Measurements from ENCODE around the gene C9orf57. TPM values are rescaled to one million over a fixed set of nuclear protein-coding genes. Genes with fewer than 3 reads are reported as not detected.
"Not testable (repeated sequence)": the region's sequence is repeated elsewhere in the genome, so short reads cannot be mapped to it uniquely, and the experiment has no call there.

C9orf57 gene
- total RNA-seq, 2 donors from 2014 or later = not detected

DNA sequence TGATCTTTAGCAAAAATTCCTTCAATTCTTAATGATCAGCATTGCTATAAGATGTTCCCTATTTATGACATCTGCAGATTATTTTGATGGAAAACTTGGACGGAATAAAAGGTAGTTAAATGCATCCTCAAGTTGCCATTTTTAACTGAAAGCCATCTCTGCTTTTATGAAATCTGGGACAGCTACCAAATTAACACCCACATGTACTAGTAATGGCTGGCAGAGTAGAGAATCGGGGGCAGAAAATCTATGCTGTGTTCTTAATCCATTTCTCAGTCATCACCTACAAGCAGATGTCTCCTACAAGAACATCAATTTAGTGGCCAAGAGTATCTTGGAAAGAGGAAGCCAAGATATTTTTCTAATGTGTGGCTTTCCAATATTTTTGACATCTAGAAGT lies 22.1 kb upstream of the C9orf57 start:
- ATAC-seq (ENCODE audit: insufficient number of reproducible peaks, low FRiP score, low read depth) = no peak
- Histone ChIP-seq H3K36me3 (no peaks in the 10 kb centered on the region), H3K27ac (no peak overlapping the region), H3K9me3 (no peaks in the 10 kb centered on the region), H3K4me1 (ENCODE audit: control insufficient read depth in 1 of 2, low read depth in 2 of 2) (no peaks in the 10 kb centered on the region), H3K27me3 (replicated peaks; ENCODE audit: insufficient read depth) (no peaks in the 10 kb centered on the region), H3K4me3 (no peak overlapping the region)
- no peak for DNase-seq (ENCODE audit: low spot score)
- TF ChIP-seq, protein P1, sequence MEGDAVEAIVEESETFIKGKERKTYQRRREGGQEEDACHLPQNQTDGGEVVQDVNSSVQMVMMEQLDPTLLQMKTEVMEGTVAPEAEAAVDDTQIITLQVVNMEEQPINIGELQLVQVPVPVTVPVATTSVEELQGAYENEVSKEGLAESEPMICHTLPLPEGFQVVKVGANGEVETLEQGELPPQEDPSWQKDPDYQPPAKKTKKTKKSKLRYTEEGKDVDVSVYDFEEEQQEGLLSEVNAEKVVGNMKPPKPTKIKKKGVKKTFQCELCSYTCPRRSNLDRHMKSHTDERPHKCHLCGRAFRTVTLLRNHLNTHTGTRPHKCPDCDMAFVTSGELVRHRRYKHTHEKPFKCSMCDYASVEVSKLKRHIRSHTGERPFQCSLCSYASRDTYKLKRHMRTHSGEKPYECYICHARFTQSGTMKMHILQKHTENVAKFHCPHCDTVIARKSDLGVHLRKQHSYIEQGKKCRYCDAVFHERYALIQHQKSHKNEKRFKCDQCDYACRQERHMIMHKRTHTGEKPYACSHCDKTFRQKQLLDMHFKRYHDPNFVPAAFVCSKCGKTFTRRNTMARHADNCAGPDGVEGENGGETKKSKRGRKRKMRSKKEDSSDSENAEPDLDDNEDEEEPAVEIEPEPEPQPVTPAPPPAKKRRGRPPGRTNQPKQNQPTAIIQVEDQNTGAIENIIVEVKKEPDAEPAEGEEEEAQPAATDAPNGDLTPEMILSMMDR (IDR thresholded peaks at IDR 0.05) = no peak

DNA sequence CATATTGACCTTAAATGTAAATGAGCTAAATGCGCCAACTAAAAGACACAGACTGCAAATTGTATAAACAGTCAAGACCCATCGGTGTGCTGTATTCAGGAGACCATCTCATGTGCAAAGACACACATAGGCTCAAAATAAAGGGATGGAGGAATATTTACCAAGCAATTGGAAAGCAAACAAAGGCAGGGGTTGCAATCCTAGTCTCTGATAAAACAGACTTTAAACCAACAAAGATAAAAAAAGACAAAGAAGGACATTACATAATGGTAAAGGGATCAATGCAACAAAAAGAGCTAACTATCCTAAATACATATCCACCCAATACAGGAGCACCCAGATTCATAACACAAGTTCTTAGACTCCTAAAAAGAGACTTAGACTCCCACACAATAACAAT lies 14.3 kb upstream of the C9orf57 start:
- DNase-seq (ENCODE audit: low spot score); H3K9me3 ChIP-seq; H3K27ac ChIP-seq; ATAC-seq (ENCODE audit: insufficient number of reproducible peaks, low FRiP score, low read depth); H3K27me3 ChIP-seq (replicated peaks; ENCODE audit: insufficient read depth); H3K36me3 ChIP-seq; H3K4me3 ChIP-seq; H3K4me1 ChIP-seq (ENCODE audit: control insufficient read depth in 1 of 2, low read depth in 2 of 2): not testable (repeated sequence)

- no peak for DNase-seq (ENCODE audit: low spot score)
- no peak overlapping the region for H3K4me3 ChIP-seq
- no peaks in the 10 kb centered on the region for H3K9me3 ChIP-seq
- no peak for ATAC-seq (ENCODE audit: insufficient number of reproducible peaks, low FRiP score, low read depth)
- no peaks in the 10 kb centered on the region for H3K27me3 ChIP-seq (replicated peaks; ENCODE audit: insufficient read depth)
- no peaks in the 10 kb centered on the region for H3K36me3 ChIP-seq
- no peak overlapping the region for H3K27ac ChIP-seq
- no peaks in the 10 kb centered on the region for H3K4me1 ChIP-seq (ENCODE audit: control insufficient read depth in 1 of 2, low read depth in 2 of 2)
- TF ChIP-seq, protein P1 (IDR thresholded peaks at IDR 0.05) = no peak
Observed at GRCh38 chr9:72065076-72065475, 4.7 kb upstream of the C9orf57 start.

DNA sequence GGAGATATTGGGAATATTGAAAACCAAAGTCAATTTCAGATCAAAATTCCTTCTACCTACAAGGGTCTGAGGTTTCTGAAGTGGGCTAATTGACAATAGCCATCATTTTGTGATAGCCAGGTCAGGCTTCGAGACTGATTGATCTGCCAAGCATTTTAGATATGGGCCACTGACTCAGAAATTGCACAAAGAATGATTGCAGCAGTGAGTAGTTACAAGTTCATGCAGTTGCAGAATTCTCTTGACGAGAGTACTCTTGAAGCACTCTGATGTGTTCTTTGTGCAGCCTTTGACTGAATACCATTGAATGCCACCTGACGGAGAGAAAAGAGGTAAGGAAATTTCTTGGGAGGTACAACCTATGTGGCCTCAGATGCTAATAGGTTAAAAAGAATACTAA lies 8.3 kb downstream of the C9orf57 start:
- DNase-seq (ENCODE audit: low spot score) (no peak), ATAC-seq (ENCODE audit: insufficient number of reproducible peaks, low FRiP score, low read depth) (no peak)
- TF ChIP-seq, protein P1 (IDR thresholded peaks at IDR 0.05) = no peak
- Histone ChIP-seq H3K27me3 (replicated peaks; ENCODE audit: insufficient read depth) (no peaks in the 10 kb centered on the region), H3K9me3 (no peaks in the 10 kb centered on the region), H3K36me3 (no peaks in the 10 kb centered on the region), H3K27ac (no peak overlapping the region), H3K4me1 (ENCODE audit: control insufficient read depth in 1 of 2, low read depth in 2 of 2) (no peaks in the 10 kb centered on the region), H3K4me3 (no peak overlapping the region)

- TF ChIP-seq, protein P1 (IDR thresholded peaks at IDR 0.05) = no peak
- Histone ChIP-seq H3K36me3 (no peaks in the 10 kb centered on the region), H3K27me3 (replicated peaks; ENCODE audit: insufficient read depth) (no peaks in the 10 kb centered on the region), H3K9me3 (no peaks in the 10 kb centered on the region), H3K4me3 (no peak overlapping the region), H3K27ac (no peak overlapping the region), H3K4me1 (ENCODE audit: control insufficient read depth in 1 of 2, low read depth in 2 of 2) (no peaks in the 10 kb centered on the region)
- ATAC-seq (ENCODE audit: insufficient number of reproducible peaks, low FRiP score, low read depth) (no peak), DNase-seq (ENCODE audit: low spot score) (no peak)
Observed at GRCh38 chr9:72048850-72049249, 11.6 kb downstream of the C9orf57 start.

Data from thoracic aorta (tissue), 2 donors.